Measurements from ENCODE around the gene NDUFA8.

The NDUFA8 gene

GRCh38 chr9:122193651-122194050, 34.1 kb upstream of the NDUFA8 start:
- no peak overlapping the region for H2AFZ ChIP-seq (ENCODE audit: low read depth)
- no peaks in the 10 kb centered on the region for H3K79me2 ChIP-seq (ENCODE audit: insufficient read depth, low read depth)
- no peak overlapping the region for H3K9ac ChIP-seq
- no peak for TF ChIP-seq CTCF (conservative IDR thresholded peaks at IDR 0.05; ENCODE audit: low read depth, low read length)
- H3K4me2 ChIP-seq, result no peak overlapping the region
- H4K20me1 ChIP-seq (ENCODE audit: insufficient read depth), result no peaks in the 10 kb centered on the region
- H3K4me1 ChIP-seq (ENCODE audit: low read depth, poor library complexity, severe bottlenecking), result no peaks in the 10 kb centered on the region
- no peaks in the 10 kb centered on the region for H3K27me3 ChIP-seq (ENCODE audit: insufficient read depth, low read depth)
- H3K27ac ChIP-seq, result no peak overlapping the region
- H3K4me3 ChIP-seq (IDR thresholded peaks at IDR 0.05; ENCODE audit: insufficient read depth, low read depth, low read length), result no peak overlapping the region
- no peaks in the 10 kb centered on the region for H3K36me3 ChIP-seq (ENCODE audit: insufficient read depth)

GRCh38 chr9:122192914-122193525, 33.4 kb upstream of the NDUFA8 start:
- H3K27me3 ChIP-seq (ENCODE audit: insufficient read depth, low read depth), result no peaks in the 10 kb centered on the region
- no peak for TF ChIP-seq CTCF (conservative IDR thresholded peaks at IDR 0.05; ENCODE audit: low read depth, low read length)
- no peak overlapping the region for H3K9ac ChIP-seq
- H3K36me3 ChIP-seq (ENCODE audit: insufficient read depth), result no peaks in the 10 kb centered on the region
- H2AFZ ChIP-seq (ENCODE audit: low read depth), result no peak overlapping the region
- no peak overlapping the region for H3K4me2 ChIP-seq
- no peak overlapping the region for H3K27ac ChIP-seq
- no peak overlapping the region for H3K4me3 ChIP-seq (IDR thresholded peaks at IDR 0.05; ENCODE audit: insufficient read depth, low read depth, low read length)
- H3K79me2 ChIP-seq (ENCODE audit: insufficient read depth, low read depth), result no peaks in the 10 kb centered on the region
- H3K4me1 ChIP-seq (ENCODE audit: low read depth, poor library complexity, severe bottlenecking), result no peaks in the 10 kb centered on the region
- H4K20me1 ChIP-seq (ENCODE audit: insufficient read depth), result no peaks in the 10 kb centered on the region

- Histone ChIP-seq H3K79me2 (ENCODE audit: insufficient read depth, low read depth) (no peaks in the 10 kb centered on the region), H3K4me2 (no peak overlapping the region), H3K4me1 (ENCODE audit: low read depth, poor library complexity, severe bottlenecking) (no peaks in the 10 kb centered on the region), H2AFZ (ENCODE audit: low read depth) (no peak overlapping the region), H3K27ac (no peak overlapping the region), H3K36me3 (ENCODE audit: insufficient read depth) (no peaks in the 10 kb centered on the region), H3K4me3 (IDR thresholded peaks at IDR 0.05; ENCODE audit: insufficient read depth, low read depth, low read length) (no peak overlapping the region), H4K20me1 (ENCODE audit: insufficient read depth) (no peaks in the 10 kb centered on the region), H3K27me3 (ENCODE audit: insufficient read depth, low read depth) (no peaks in the 10 kb centered on the region), H3K9ac (no peak overlapping the region)
- TF ChIP-seq CTCF (conservative IDR thresholded peaks at IDR 0.05; ENCODE audit: low read depth, low read length), result no peak
Measured at GRCh38 chr9:122192261-122192875, 32.8 kb upstream of the NDUFA8 start.

GRCh38 chr9:122191584-122191983, 32.0 kb upstream of the NDUFA8 start:
- Histone ChIP-seq H3K36me3 (ENCODE audit: insufficient read depth) (no peaks in the 10 kb centered on the region), H3K4me3 (IDR thresholded peaks at IDR 0.05; ENCODE audit: insufficient read depth, low read depth, low read length) (no peak overlapping the region), H3K79me2 (ENCODE audit: insufficient read depth, low read depth) (no peaks in the 10 kb centered on the region), H3K9ac (no peak overlapping the region), H3K27ac (no peak overlapping the region), H4K20me1 (ENCODE audit: insufficient read depth) (no peaks in the 10 kb centered on the region), H3K27me3 (ENCODE audit: insufficient read depth, low read depth) (no peaks in the 10 kb centered on the region), H3K4me2 (no peak overlapping the region), H2AFZ (ENCODE audit: low read depth) (no peak overlapping the region), H3K4me1 (ENCODE audit: low read depth, poor library complexity, severe bottlenecking) (no peaks in the 10 kb centered on the region)
- no peak for TF ChIP-seq CTCF (conservative IDR thresholded peaks at IDR 0.05; ENCODE audit: low read depth, low read length)

Data from KMS-11 (cell line).